Measurements from ENCODE around the gene ANKRD12. TPM values are rescaled to one million over a fixed set of nuclear protein-coding genes. Genes with fewer than 3 reads are reported as not detected.
A peak's percentile ranks its signal among the peaks of the same experiment; 100 is the strongest.

Gene ANKRD12
- total and polyA plus RNA-seq, 10 of the 15 experiments (the other 5 are each of a cell fraction or from before 2014, with no cell fraction given), result 5.9 to 45.7 (median 20.2) TPM

- TF ChIP-seq IRF3 (IDR thresholded peaks at IDR 0.05), result no peak
- TF ChIP-seq BHLHE40 (IDR thresholded peaks at IDR 0.05; ENCODE audit: borderline replicate concordance in 1 of 2, low read depth in 2 of 2, low read length in 1 of 2), result peak; percentile 66 to 91; a peak in 3 of 4 replicates
- peak; percentile 62; the same call in 1 of the 2 replicates for TF ChIP-seq POLR2AphosphoS2 (IDR thresholded peaks at IDR 0.05; ENCODE audit: low read depth, low read length)
- no peak for TF ChIP-seq TARDBP (IDR thresholded peaks at IDR 0.05; ENCODE audit: borderline replicate concordance)
- no peak for TF ChIP-seq KAT2A (conservative IDR thresholded peaks at IDR 0.05; ENCODE audit: control insufficient read depth, low read depth, low read length)
- TF ChIP-seq PBX3 (IDR thresholded peaks at IDR 0.05; ENCODE audit: insufficient replicate concordance, low read depth, low read length), result no peak
- peak; percentile 87 for TF ChIP-seq POLR2A (IDR thresholded peaks at IDR 0.05; ENCODE audit: low read depth, low read length)
- TF ChIP-seq RUNX3 (IDR thresholded peaks at IDR 0.05; ENCODE audit: low read length), result no peak
- peak; percentile 88 for TF ChIP-seq LARP7 (IDR thresholded peaks at IDR 0.05)
- no peak for TF ChIP-seq ZNF592 (IDR thresholded peaks at IDR 0.05)
- 0 out of 2 replicates have a peak, but pooled peaks have one; percentile 25 for TF ChIP-seq MTA3 (IDR thresholded peaks at IDR 0.05; ENCODE audit: borderline replicate concordance, low read length)
- TF ChIP-seq WRNIP1 (IDR thresholded peaks at IDR 0.05; ENCODE audit: borderline replicate concordance, low read depth, low read length), result 0 out of 2 replicates have a peak, but pooled peaks have one; percentile 45
- TF ChIP-seq YY1 (IDR thresholded peaks at IDR 0.05; ENCODE audit: low read depth, low read length), result peak; percentile 94
- TF ChIP-seq MXI1 (IDR thresholded peaks at IDR 0.05; ENCODE audit: low read depth, low read length), result peak; percentile 74; the same call in 1 of the 2 replicates
- peak; percentile 11; the same call in 1 of the 2 replicates for TF ChIP-seq TCF12 (IDR thresholded peaks at IDR 0.05; ENCODE audit: low read depth, low read length)
- TF ChIP-seq ZZZ3 (IDR thresholded peaks at IDR 0.05; ENCODE audit: control insufficient read depth, insufficient read length, low read depth), result no peak
- TF ChIP-seq, protein P1, sequence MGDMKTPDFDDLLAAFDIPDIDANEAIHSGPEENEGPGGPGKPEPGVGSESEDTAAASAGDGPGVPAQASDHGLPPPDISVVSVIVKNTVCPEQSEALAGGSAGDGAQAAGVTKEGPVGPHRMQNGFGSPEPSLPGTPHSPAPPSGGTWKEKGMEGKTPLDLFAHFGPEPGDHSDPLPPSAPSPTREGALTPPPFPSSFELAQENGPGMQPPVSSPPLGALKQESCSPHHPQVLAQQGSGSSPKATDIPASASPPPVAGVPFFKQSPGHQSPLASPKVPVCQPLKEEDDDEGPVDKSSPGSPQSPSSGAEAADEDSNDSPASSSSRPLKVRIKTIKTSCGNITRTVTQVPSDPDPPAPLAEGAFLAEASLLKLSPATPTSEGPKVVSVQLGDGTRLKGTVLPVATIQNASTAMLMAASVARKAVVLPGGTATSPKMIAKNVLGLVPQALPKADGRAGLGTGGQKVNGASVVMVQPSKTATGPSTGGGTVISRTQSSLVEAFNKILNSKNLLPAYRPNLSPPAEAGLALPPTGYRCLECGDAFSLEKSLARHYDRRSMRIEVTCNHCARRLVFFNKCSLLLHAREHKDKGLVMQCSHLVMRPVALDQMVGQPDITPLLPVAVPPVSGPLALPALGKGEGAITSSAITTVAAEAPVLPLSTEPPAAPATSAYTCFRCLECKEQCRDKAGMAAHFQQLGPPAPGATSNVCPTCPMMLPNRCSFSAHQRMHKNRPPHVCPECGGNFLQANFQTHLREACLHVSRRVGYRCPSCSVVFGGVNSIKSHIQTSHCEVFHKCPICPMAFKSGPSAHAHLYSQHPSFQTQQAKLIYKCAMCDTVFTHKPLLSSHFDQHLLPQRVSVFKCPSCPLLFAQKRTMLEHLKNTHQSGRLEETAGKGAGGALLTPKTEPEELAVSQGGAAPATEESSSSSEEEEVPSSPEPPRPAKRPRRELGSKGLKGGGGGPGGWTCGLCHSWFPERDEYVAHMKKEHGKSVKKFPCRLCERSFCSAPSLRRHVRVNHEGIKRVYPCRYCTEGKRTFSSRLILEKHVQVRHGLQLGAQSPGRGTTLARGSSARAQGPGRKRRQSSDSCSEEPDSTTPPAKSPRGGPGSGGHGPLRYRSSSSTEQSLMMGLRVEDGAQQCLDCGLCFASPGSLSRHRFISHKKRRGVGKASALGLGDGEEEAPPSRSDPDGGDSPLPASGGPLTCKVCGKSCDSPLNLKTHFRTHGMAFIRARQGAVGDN (IDR thresholded peaks at IDR 0.05), result peak; percentile 86
These were observed 33.8 kb upstream of the ANKRD12 start, which contains the start of gene NDUFV2 (continued) for GRCh38 chr18:9102508-9103375.

Measured in GM12878 (cell line).